Measurements from ENCODE around the gene GEMIN5.
A peak's percentile ranks its signal among the peaks of the same experiment; 100 is the strongest.
"Not testable (repeated sequence)": the region's sequence is repeated elsewhere in the genome, so short reads cannot be mapped to it uniquely, and the experiment has no call there.

Gene GEMIN5

DNA sequence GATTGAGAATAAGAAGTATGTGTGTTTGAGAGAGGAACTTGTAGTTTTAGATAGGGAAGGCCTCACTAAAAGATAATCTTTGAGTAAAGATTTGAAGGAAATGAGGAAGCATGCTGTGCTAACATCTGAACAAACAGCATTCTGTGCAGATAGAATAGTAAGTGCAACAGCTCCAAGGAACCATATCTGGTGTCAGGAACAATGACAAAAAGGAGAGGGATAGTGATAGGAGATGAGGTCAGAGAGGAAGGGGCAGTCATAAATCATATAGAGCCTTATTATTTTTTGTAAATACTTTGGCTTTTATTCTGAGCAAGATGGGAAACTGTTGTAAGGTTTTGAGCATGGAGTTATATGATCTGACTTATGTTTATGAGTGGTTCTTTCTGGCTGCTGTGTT, 6.7 kb upstream of the GEMIN5 start:
- CTCF ChIA-PET: interaction anchor here (1.0 to 2.8 kb wide), 9 partner anchors 9 to 84 kb away, joined by 3 to 10 read pairs (median 6); no protein-coding TSS in a partner anchor
- POLR2A ChIA-PET: no interaction called here
- TF ChIP-seq CTCF (IDR thresholded peaks at IDR 0.05; ENCODE audit: control extremely low read depth, extremely low read depth, low read depth, missing control alignments): no peak
- DNase-seq (ENCODE audit: extremely low spot score): no peak

DNA sequence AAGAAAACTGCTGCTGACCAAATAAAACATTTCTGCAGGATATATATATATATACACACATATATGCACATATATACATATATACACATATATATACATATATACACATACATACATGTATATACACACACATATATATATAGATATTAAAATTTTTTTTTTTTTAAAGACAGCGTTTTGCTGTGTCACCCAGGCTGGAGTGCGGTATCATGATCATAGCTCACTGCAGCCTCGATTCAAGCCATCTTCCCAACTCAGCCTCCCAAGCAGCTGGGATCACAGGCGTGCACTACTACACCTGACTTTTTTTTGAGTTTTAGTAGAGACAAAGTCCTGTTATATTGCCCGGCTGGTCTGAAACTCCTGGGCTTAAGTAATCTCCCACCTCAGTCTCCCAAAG, 5.5 kb upstream of the GEMIN5 start:
- ChIA-PET CTCF (interaction anchor here (1.8 kb wide), 1 partner anchor 10 kb away, joined by 8 read pairs; no protein-coding TSS in a partner anchor), POLR2A (no interaction called here)
- no peak for DNase-seq (ENCODE audit: extremely low spot score)
- TF ChIP-seq CTCF (IDR thresholded peaks at IDR 0.05; ENCODE audit: control extremely low read depth, extremely low read depth, low read depth, missing control alignments): no peak

- ChIA-PET CTCF (interaction anchor here (1.6 kb wide), 1 partner anchor 8 kb away, joined by 3 read pairs; no protein-coding TSS in a partner anchor), POLR2A (no interaction called here)
- TF ChIP-seq CTCF (IDR thresholded peaks at IDR 0.05; ENCODE audit: control extremely low read depth, extremely low read depth, low read depth, missing control alignments): no peak
- DNase-seq (ENCODE audit: extremely low spot score): peak; percentile 93
Observed at GRCh38 chr5:154940772-154941620, 3.0 kb upstream of the GEMIN5 start, which contains the start of gene MRPL22. MRPL22 (plus strand) TSS chr5:154941073; CDS start chr5:154941111, 38 bp downstream.

- no peak for TF ChIP-seq CTCF (IDR thresholded peaks at IDR 0.05; ENCODE audit: control extremely low read depth, extremely low read depth, low read depth, missing control alignments)
- CTCF ChIA-PET: no interaction called here
- no peak for DNase-seq (ENCODE audit: extremely low spot score)
- POLR2A ChIA-PET: no interaction called here
Observed at GRCh38 chr5:154940375-154940771, 2.4 kb upstream of the GEMIN5 start.

DNA sequence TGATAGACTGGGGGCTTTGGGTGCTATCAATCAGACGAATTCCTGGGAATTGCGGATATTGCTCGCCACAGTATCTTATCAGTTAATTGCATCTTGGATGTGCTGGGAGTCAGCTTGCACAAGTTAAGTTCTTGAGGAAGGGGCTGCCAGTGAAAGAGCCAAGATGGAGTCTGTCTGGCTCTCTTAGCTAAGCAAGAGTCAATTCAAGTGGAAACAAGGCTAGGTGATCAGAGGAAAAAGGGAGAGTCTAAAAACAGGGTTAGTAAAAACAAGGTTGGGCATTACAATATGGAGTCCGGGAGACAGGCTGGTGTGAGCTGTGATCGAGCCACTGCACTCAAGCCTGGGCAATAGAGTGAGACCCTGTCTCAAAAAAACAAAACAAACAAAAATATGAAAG, 1.4 kb upstream of the GEMIN5 start:
- POLR2A ChIA-PET; CTCF ChIA-PET; DNase-seq (ENCODE audit: extremely low spot score): not testable (repeated sequence)

GRCh38 chr5:154937186-154937717, 759 bp downstream of the GEMIN5 start:
- CTCF ChIA-PET: interaction anchor here (0.8 to 1.8 kb wide), 6 partner anchors 9 to 149 kb away, joined by 3 to 7 read pairs (median 3); no protein-coding TSS in a partner anchor
- POLR2A ChIA-PET: interaction anchor here (1.2 kb wide), 1 partner anchor 9 kb away, joined by 3 read pairs; no protein-coding TSS in a partner anchor
- no peak for DNase-seq (ENCODE audit: extremely low spot score)
- TF ChIP-seq CTCF (IDR thresholded peaks at IDR 0.05; ENCODE audit: control extremely low read depth, extremely low read depth, low read depth, missing control alignments): no peak

DNA sequence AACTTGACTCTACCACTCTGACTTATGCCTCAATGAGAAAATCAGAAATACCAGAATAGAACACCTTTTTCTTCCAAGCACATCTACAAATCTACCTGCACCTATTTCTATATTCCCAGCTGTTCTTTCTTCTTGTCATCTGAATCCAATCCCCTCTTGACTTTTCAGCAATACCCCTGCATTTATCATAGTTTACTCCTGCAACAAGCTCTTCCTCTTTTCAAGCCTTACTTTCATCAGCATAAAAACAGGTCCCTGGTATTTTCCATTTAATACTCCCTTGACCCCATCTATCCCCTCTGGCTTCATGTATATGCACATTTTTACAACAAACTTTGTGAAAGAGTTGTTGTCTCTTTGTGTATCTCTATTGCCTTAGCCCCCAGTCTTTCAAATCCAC, 3.1 kb downstream of the GEMIN5 start:
- no peak for DNase-seq (ENCODE audit: extremely low spot score)
- CTCF ChIA-PET: no interaction called here
- POLR2A ChIA-PET: no interaction called here
- no peak for TF ChIP-seq CTCF (IDR thresholded peaks at IDR 0.05; ENCODE audit: control extremely low read depth, extremely low read depth, low read depth, missing control alignments)

Data from GM10248 (cell line).